Loucy (cell line): ENCODE measurements around the gene KRT17.
A peak's percentile ranks its signal among the peaks of the same experiment; 100 is the strongest.

ENCODE experiments used
- H2AFZ ChIP-seq: fragments of 200-600 bp; sonication (generic); 2 replicates; pipeline ENCODE4 v1.6.0; 2016; ENCODE audit warnings: antibody characterized with exemption, mild to moderate bottlenecking, low read length, moderate library complexity
- H3F3A ChIP-seq: fragments of 200-600 bp; 2 replicates; pipeline ENCODE4 v1.6.0; 2016; ENCODE audit warnings: antibody characterized with exemption, low read depth, mild to moderate bottlenecking
- H3K27me3 ChIP-seq: fragments of 200-600 bp; sonication (generic); 2 replicates; pipeline ENCODE4 v1.6.1; 2014; ENCODE audit warnings: low read length, mild to moderate bottlenecking; ENCODE audit not compliant: insufficient read depth, poor library complexity, severe bottlenecking
- H3K36me3 ChIP-seq: fragments of 200-600 bp; sonication (generic); 2 replicates; pipeline ENCODE4 v1.6.1; 2016; ENCODE audit warnings: low read length; ENCODE audit not compliant: insufficient read depth
- H3K4me1 ChIP-seq: fragments of 200-600 bp; sonication (generic); 2 replicates; pipeline ENCODE4 v1.5.1; 2014; ENCODE audit warnings: low read length, mild to moderate bottlenecking; ENCODE audit not compliant: insufficient read depth, poor library complexity, severe bottlenecking
- H3K4me2 ChIP-seq: fragments of 200-600 bp; sonication (generic); 2 replicates; pipeline ENCODE4 v1.6.0; 2014; ENCODE audit warnings: antibody characterized with exemption, low read length, low read depth, mild to moderate bottlenecking; ENCODE audit not compliant: poor library complexity, severe bottlenecking
- H3K4me3 ChIP-seq: fragments of 200-600 bp; sonication (generic); 2 replicates; pipeline ENCODE4 v1.5.1; 2014; ENCODE audit warnings: low read length, mild to moderate bottlenecking, mixed read lengths; ENCODE audit not compliant: poor library complexity, severe bottlenecking
- H3K79me2 ChIP-seq: fragments of 200-600 bp; sonication (generic); 2 replicates; pipeline ENCODE4 v1.6.1; 2014; ENCODE audit warnings: low read length; ENCODE audit not compliant: insufficient read depth
- H3K9ac ChIP-seq: fragments of 200-600 bp; sonication (generic); 2 replicates; pipeline ENCODE4 v1.6.0; 2014; ENCODE audit warnings: mild to moderate bottlenecking, low read depth, low read length, moderate library complexity; ENCODE audit not compliant: poor library complexity, severe bottlenecking
- H3K9me2 ChIP-seq: fragments of 200-600 bp; sonication (generic); replicated peaks from 2 replicates; pipeline ENCODE4 v1.6.1; 2016; ENCODE audit warnings: low read depth, low read length, mixed read lengths
- H3K9me3 ChIP-seq: fragments of 200-600 bp; sonication (generic); 2 replicates; pipeline ENCODE4 v1.6.1; 2014; ENCODE audit warnings: mild to moderate bottlenecking, antibody characterized with exemption, low read length, low read depth; ENCODE audit not compliant: insufficient read depth
- H4K20me1 ChIP-seq: fragments of 200-600 bp; sonication (generic); 2 replicates; pipeline ENCODE4 v1.6.0; 2014; ENCODE audit warnings: antibody characterized with exemption, low read length, mild to moderate bottlenecking; ENCODE audit not compliant: insufficient read depth, poor library complexity, severe bottlenecking
- EZH2phosphoT487 ChIP-seq: fragments of 200-600 bp; IDR thresholded peaks from 2 replicates; pipeline ENCODE4 v1.6.1; 2018; ENCODE audit warnings: antibody characterized with exemption, mild to moderate bottlenecking, moderate library complexity, borderline replicate concordance
- TF ChIP-seq, protein P1 (sequence below): fragments of 200-600 bp; sonication (generic); conservative IDR thresholded peaks from 2 replicates; pipeline ENCODE4 v1.5.1; 2014; ENCODE audit warnings: mild to moderate bottlenecking, antibody characterized with exemption, low read length

KRT17 gene

DNA sequence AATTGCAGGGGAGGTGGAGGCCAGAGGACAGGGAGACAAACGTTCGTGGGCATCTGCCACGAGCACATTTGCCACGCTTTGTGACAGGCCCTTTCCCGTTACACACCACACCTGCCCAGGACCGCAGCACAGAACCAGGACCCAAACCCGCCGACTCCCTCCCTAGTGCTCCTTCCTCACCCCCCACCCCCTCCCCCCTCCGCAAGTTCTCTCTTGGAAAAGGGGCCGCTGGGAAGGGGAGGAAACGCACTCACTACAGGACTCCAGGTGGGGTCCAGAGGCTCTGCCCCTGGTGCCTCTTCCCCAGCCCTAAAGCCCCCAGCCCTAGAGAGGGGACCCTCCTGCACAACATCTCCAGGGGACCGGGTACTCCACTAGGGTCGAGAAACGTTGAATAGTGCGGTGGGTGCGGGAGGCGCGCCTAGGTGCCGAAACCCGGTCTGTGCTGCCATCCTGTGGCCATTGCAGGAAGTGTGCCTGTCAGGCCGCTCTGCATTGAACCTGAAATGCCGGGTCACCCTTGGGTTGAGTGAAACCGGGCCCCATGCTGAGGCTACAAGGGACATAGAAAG is 42.4 kb upstream of the KRT17 start:
- Histone ChIP-seq H3K4me3 (peak overlapping the region; percentile 77), H3K79me2 (no peaks in the 10 kb centered on the region), H3K9me2 (no peaks in the 10 kb centered on the region), H3K9me3 (no peaks in the 10 kb centered on the region), H3K27me3 (no peaks in the 10 kb centered on the region), H4K20me1 (no peaks in the 10 kb centered on the region), H2AFZ (peak overlapping the region; percentile 99), H3K4me1 (peaks cover 23% of the 10 kb centered on the region), H3K4me2 (peak overlapping the region; percentile 91), H3K36me3 (no peaks in the 10 kb centered on the region), H3F3A (no peaks in the 10 kb centered on the region), H3K9ac (peak overlapping the region; percentile 69)
- TF ChIP-seq EZH2phosphoT487: no peak
- TF ChIP-seq, protein P1, sequence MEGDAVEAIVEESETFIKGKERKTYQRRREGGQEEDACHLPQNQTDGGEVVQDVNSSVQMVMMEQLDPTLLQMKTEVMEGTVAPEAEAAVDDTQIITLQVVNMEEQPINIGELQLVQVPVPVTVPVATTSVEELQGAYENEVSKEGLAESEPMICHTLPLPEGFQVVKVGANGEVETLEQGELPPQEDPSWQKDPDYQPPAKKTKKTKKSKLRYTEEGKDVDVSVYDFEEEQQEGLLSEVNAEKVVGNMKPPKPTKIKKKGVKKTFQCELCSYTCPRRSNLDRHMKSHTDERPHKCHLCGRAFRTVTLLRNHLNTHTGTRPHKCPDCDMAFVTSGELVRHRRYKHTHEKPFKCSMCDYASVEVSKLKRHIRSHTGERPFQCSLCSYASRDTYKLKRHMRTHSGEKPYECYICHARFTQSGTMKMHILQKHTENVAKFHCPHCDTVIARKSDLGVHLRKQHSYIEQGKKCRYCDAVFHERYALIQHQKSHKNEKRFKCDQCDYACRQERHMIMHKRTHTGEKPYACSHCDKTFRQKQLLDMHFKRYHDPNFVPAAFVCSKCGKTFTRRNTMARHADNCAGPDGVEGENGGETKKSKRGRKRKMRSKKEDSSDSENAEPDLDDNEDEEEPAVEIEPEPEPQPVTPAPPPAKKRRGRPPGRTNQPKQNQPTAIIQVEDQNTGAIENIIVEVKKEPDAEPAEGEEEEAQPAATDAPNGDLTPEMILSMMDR: peak; percentile 90

GRCh38 chr17:41666237-41666641 is 41.9 kb upstream of the KRT17 start:
- peak overlapping the region; percentile 91 for H3K4me2 ChIP-seq
- H3K79me2 ChIP-seq: no peaks in the 10 kb centered on the region
- H3F3A ChIP-seq: no peaks in the 10 kb centered on the region
- peak overlapping the region; percentile 99 for H2AFZ ChIP-seq
- no peaks in the 10 kb centered on the region for H3K36me3 ChIP-seq
- peaks cover 23% of the 10 kb centered on the region for H3K4me1 ChIP-seq
- no peaks in the 10 kb centered on the region for H3K9me2 ChIP-seq
- H4K20me1 ChIP-seq: no peaks in the 10 kb centered on the region
- TF ChIP-seq, protein P1: peak; percentile 7; the same call in 1 of the 2 replicates
- TF ChIP-seq EZH2phosphoT487: no peak
- no peaks in the 10 kb centered on the region for H3K9me3 ChIP-seq
- peak overlapping the region; percentile 69 for H3K9ac ChIP-seq
- H3K4me3 ChIP-seq: peak overlapping the region; percentile 77
- H3K27me3 ChIP-seq: no peaks in the 10 kb centered on the region

GRCh38 chr17:41665566-41666236 is 41.3 kb upstream of the KRT17 start:
- peak overlapping the region; percentile 77 for H3K4me3 ChIP-seq
- no peaks in the 10 kb centered on the region for H3K36me3 ChIP-seq
- no peak for TF ChIP-seq EZH2phosphoT487
- TF ChIP-seq, protein P1: peak; percentile 79
- H4K20me1 ChIP-seq: no peaks in the 10 kb centered on the region
- peak overlapping the region; percentile 99 for H2AFZ ChIP-seq
- peak overlapping the region; percentile 91 for H3K4me2 ChIP-seq
- H3K9me3 ChIP-seq: no peaks in the 10 kb centered on the region
- H3K27me3 ChIP-seq: no peaks in the 10 kb centered on the region
- H3K4me1 ChIP-seq: peaks cover 23% of the 10 kb centered on the region
- no peaks in the 10 kb centered on the region for H3K79me2 ChIP-seq
- H3K9ac ChIP-seq: peak overlapping the region; percentile 69
- no peaks in the 10 kb centered on the region for H3F3A ChIP-seq
- no peaks in the 10 kb centered on the region for H3K9me2 ChIP-seq
